MCF 10A (cell line): Measurements from ENCODE around the gene GIT2. TPM values are rescaled to one million over a fixed set of nuclear protein-coding genes. Genes with fewer than 3 reads are reported as not detected.

Source experiments
- BruUV-seq: library from RNA; stranded (reverse); fragments of 400-500 nt; replicated peaks from 2 replicates; lab custom pipeline; 2021; lab: Mats Ljungman, UMichigan
- CTCF ChIA-PET: fragments of 300-600 bp; sonication (Branson Sonifier 250); formaldehyde crosslinking; extraction: SDS; loops from one replicate; lab custom pipeline; 2021; ENCODE audit warnings: antibody characterized with exemption, inconsistent platforms; lab: Yijun Ruan, JAX
- POLR2A ChIA-PET: fragments of 300-600, 350-650 bp; sonication (Branson Sonifier 250); formaldehyde crosslinking; extraction: SDS; loops from one replicate; lab custom pipeline; 2020; ENCODE audit warnings: antibody characterized with exemption, inconsistent platforms; lab: Yijun Ruan, JAX
- DNase-seq: peaks from one replicate; pipeline ENCODE4 v3.0.0-alpha.2; 2018; ENCODE audit not compliant: unreplicated experiment
- H3K27ac Mint-ChIP-seq: one replicate; pipeline ENCODE4 v1.8.0; 2022; ENCODE audit warnings: mild to moderate bottlenecking, low read depth, mixed read lengths; ENCODE audit not compliant: unreplicated experiment
- H3K27me3 Mint-ChIP-seq: one replicate; pipeline ENCODE4 v1.8.0; 2022; ENCODE audit warnings: mixed read lengths; ENCODE audit not compliant: insufficient read depth, unreplicated experiment
- H3K36me3 Mint-ChIP-seq: one replicate; pipeline ENCODE4 v1.8.0; 2022; ENCODE audit warnings: mild to moderate bottlenecking, moderate library complexity, mixed read lengths; ENCODE audit not compliant: insufficient read depth, unreplicated experiment
- H3K4me1 Mint-ChIP-seq: one replicate; pipeline ENCODE4 v1.8.0; 2022; ENCODE audit warnings: mixed read lengths; ENCODE audit not compliant: insufficient read depth, unreplicated experiment
- H3K4me3 Mint-ChIP-seq: one replicate; pipeline ENCODE4 v1.8.0; 2022; ENCODE audit warnings: mild to moderate bottlenecking, moderate library complexity, mixed read lengths; ENCODE audit not compliant: unreplicated experiment
- H3K9me3 Mint-ChIP-seq: one replicate; pipeline ENCODE4 v1.8.0; 2022; ENCODE audit warnings: mixed read lengths; ENCODE audit not compliant: unreplicated experiment
- CTCF ChIP-seq: fragments of 200-600 bp; IDR thresholded peaks from one replicate; pipeline ENCODE4 v1.8.0; 2022; ENCODE audit warnings: antibody characterized with exemption, mild to moderate bottlenecking; ENCODE audit not compliant: unreplicated experiment
- intact Hi-C: fragments of 100-400 bp; cut with micrococcal nuclease; formaldehyde crosslinking; loops from 2 replicates; pipeline ENCODE4 v1.14.1; 2022
- total RNA-seq: library from RNA; stranded (reverse); gene quantifications from 2 replicates; pipeline ENCODE4 v1.2.3, GENCODE V29; 2022

GIT2 gene
- total RNA-seq, 1 experiment from 2014 or later = 30.0 TPM

- peak overlapping the region; percentile 37 for H3K27ac Mint-ChIP-seq
- ChIA-PET POLR2A (no interaction called here), CTCF (interaction anchor here (1.2 kb wide), 1 partner anchor 78 kb away, joined by 4 read pairs; no protein-coding TSS in a partner anchor)
- no peak overlapping the region for H3K4me3 Mint-ChIP-seq
- H3K36me3 Mint-ChIP-seq = peaks cover 26% of the 10 kb centered on the region
- no peaks in the 10 kb centered on the region for H3K4me1 Mint-ChIP-seq
- no peak for TF ChIP-seq CTCF
- BruUV-seq = no TSS peak
- intact Hi-C loops = no loop called here
- no peaks in the 10 kb centered on the region for H3K27me3 Mint-ChIP-seq
- DNase-seq = no peak
- H3K9me3 Mint-ChIP-seq = no peaks in the 10 kb centered on the region
These were observed 72.5 kb downstream of the GIT2 start for GRCh38 chr12:109923481-109924245.

GRCh38 chr12:109923038-109923437 lies 73.1 kb downstream of the GIT2 start:
- H3K36me3 Mint-ChIP-seq = peaks cover 29% of the 10 kb centered on the region
- BruUV-seq = no TSS peak
- TF ChIP-seq CTCF = no peak
- H3K4me1 Mint-ChIP-seq = no peaks in the 10 kb centered on the region
- H3K27me3 Mint-ChIP-seq = no peaks in the 10 kb centered on the region
- ChIA-PET CTCF (interaction anchor here (0.7 to 1.2 kb wide), 2 partner anchors 78 to 88 kb away, joined by 4 read pairs; no protein-coding TSS in a partner anchor), POLR2A (no interaction called here)
- intact Hi-C loops = no loop called here
- H3K4me3 Mint-ChIP-seq = no peak overlapping the region
- DNase-seq = no peak
- no peaks in the 10 kb centered on the region for H3K9me3 Mint-ChIP-seq
- H3K27ac Mint-ChIP-seq = peak overlapping the region; percentile 37

- DNase-seq = no peak
- intact Hi-C loops = no loop called here
- H3K4me1 Mint-ChIP-seq = no peaks in the 10 kb centered on the region
- peaks cover 30% of the 10 kb centered on the region for H3K36me3 Mint-ChIP-seq
- ChIA-PET CTCF (interaction anchor here (1.2 kb wide), 1 partner anchor 77 kb away, joined by 4 read pairs; no protein-coding TSS in a partner anchor), POLR2A (no interaction called here)
- H3K4me3 Mint-ChIP-seq = no peak overlapping the region
- no peaks in the 10 kb centered on the region for H3K9me3 Mint-ChIP-seq
- TF ChIP-seq CTCF = no peak
- H3K27ac Mint-ChIP-seq = no peak overlapping the region
- BruUV-seq = no TSS peak
- no peaks in the 10 kb centered on the region for H3K27me3 Mint-ChIP-seq
These were observed 74.2 kb downstream of the GIT2 start for GRCh38 chr12:109921982-109922381.

- Mint-ChIP-seq H3K4me3 (no peak overlapping the region), H3K27ac (no peak overlapping the region), H3K4me1 (no peaks in the 10 kb centered on the region), H3K36me3 (peaks cover 30% of the 10 kb centered on the region), H3K9me3 (no peaks in the 10 kb centered on the region), H3K27me3 (no peaks in the 10 kb centered on the region)
- ChIA-PET POLR2A (interaction anchor here (0.6 kb wide), 1 partner anchor 78 kb away, joined by 3 read pairs; no protein-coding TSS in a partner anchor), CTCF (interaction anchor here (0.6 to 1.4 kb wide), 4 partner anchors 16 to 67 kb away, joined by 4 to 5 read pairs (median 4); partner anchors contain the start of gene TCHP)
- intact Hi-C loops = no loop called here
- no TSS peak for BruUV-seq
- DNase-seq = no peak
- no peak for TF ChIP-seq CTCF
These were observed 75.8 kb downstream of the GIT2 start for GRCh38 chr12:109920261-109920780.
